H4 (cell line): Measurements from ENCODE around the gene SRRM1. TPM values are rescaled to one million over a fixed set of nuclear protein-coding genes. Genes with fewer than 3 reads are reported as not detected.
A peak's percentile ranks its signal among the peaks of the same experiment; 100 is the strongest.

Experiments
- DNase-seq: peaks from one replicate; pipeline ENCODE4 v3.0.0-alpha.2; 2015; ENCODE audit warnings: low spot score
- total RNA-seq: library from RNA; depleted of rRNA; stranded (reverse); fragments of >200 nt; shearing (Covaris generic); gene quantifications from 2 replicates; pipeline ENCODE4 v1.2.3, GENCODE V29; 2014; rRNA removed

The SRRM1 gene
- total RNA-seq, 1 experiment from 2014 or later, result 34.3 TPM

- no peak for DNase-seq
Observed at GRCh38 chr1:24717887-24718650, 75.0 kb downstream of the SRRM1 start.

DNA sequence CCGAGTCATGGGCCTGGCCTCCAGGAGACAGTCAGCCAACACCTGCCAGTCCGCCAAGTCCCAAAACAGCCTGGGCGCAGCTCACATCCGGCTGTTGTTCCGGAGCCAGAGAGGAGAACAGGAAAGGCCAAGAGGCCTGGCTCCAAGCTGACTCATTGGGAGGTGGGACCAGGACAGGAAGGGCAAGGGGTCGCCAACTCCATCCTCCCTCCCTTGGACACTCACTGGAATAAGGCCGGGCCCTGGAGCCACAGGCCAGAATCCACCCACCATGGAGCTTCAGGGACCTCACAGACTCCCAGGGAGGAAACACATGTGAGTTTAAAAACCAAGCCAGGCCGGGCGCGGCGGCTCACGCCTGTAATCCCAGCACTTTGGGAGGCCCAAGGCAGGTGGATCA is 77.0 kb downstream of the SRRM1 start:
- DNase-seq, result no peak

GRCh38 chr1:24721533-24721932 is 78.4 kb downstream of the SRRM1 start:
- DNase-seq, result no peak

DNA sequence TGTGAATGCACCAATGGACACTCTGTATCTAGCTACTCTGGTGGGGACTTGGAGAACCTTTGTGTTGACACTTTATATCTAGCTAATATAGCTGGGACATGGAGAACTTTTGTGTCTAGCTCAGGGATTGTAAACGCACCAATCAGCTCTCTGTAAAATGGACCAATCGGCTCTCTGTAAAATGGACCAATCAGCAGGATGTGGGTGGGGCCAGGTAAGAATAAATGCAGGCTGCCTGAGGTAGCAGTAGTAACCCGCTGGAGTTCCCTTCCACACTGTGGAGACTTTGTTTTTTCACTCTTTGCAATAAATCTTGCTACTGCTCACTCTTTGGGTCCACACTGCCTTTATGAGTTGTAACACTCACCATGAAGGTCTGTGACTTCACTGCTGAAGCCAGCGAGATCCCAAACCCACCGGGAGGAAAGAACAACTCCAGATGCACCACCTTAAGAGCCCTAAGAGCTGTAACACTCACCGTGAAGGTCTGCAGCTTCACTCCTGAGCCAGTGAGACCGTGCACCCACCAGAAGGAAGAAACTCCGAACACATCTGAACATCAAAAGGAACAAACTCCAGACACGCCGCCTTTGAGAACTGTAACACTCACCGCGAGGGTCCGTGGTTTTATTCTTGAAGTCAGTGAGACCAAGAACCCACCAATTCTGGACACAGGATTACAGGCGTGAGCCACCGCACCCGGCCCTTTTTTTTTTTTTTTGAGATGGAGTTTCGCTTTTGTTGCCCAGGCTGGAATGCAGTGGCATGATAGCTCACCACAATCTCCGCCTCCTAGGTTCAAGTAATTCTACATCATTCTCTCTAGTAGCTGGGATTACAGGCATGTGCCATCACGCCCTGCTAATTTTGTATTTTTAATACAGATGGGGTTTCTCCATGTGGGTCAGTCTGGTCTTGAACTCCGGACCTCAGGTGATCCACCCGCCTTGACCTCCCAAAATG is 79.3 kb downstream of the SRRM1 start:
- DNase-seq, result peak; percentile 66

Other genes with a start within 250 kb of the SRRM1 start
- 1.9 and 3.0 TPM in 2 replicates for gene STPG1, start 229.5 kb upstream of the SRRM1 start, total RNA-seq
- gene NIPAL3, start 227.5 kb upstream of the SRRM1 start, total RNA-seq, result 22.8 and 25.4 TPM in 2 replicates
- 3.7 and 10.8 TPM in 2 replicates for gene RCAN3, start 140.5 kb upstream of the SRRM1 start, total RNA-seq
- not detected in 2 replicates for gene NCMAP, start 87.2 kb upstream of the SRRM1 start, total RNA-seq
- gene CLIC4, start 102.1 kb downstream of the SRRM1 start, total RNA-seq, result 172 and 217 TPM in 2 replicates